ENCODE results near the gene HSD11B1.

The HSD11B1 gene

DNA sequence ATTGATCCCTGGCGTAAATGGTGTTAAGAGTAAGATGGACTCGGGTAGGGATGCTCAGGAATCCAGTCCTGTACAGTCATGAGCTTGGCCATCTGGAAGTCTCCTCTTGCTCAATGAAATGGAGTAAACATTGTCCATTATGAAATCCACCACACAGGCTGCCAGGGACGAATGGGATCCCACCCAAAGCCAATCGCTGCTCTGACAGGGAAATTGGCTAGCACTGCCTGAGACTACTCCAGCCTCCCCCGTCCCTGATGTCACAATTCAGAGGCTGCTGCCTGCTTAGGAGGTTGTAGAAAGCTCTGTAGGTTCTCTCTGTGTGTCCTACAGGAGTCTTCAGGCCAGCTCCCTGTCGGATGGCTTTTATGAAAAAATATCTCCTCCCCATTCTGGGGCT, at the start of gene HSD11B1:
Gene HSD11B1, plus strand, starts transcription at position 263 of the 400 bp plus-strand sequence. Its CDS starts 97 bp downstream, at position 360.
- no peak for DNase-seq

DNA sequence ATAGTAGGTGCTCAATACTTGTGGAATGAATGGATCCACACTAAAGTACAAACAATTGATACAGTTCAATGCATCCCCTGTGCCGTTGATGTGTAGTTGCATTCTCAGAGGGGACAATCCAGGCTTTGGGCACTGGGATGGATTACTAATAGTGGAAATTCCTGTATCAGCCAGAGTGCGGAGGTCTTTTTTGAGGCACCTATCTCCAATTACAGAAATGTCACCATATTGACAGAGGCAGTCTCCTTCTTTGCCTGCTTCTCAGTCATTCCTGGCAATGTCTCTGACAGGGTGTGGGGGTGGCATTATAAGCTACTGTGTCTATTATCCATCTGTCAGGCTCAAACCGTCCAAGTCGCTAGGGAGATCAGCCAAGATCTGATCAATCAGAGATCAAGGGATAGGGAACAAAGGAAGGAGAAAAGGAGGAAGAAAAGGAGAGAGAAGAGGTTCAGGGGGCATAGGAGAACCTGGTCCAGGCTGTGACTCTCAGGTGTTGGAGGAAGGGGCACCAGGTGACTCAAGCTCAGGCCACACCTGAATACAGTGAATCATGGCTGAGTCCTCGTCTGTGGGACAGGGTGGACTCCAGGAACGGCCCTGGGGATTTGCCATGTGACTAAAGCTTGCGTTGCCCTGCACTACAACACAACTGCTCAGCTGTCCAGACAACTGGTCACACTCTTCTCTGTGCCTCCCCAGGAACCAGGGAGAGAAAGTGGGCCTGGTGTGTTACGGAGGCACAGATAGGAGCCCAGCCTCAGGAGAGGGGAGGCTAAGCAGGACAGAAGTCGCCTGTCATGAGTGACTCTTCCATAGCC, 49.0 kb upstream of the HSD11B1 start:
- no peak for DNase-seq

DNA sequence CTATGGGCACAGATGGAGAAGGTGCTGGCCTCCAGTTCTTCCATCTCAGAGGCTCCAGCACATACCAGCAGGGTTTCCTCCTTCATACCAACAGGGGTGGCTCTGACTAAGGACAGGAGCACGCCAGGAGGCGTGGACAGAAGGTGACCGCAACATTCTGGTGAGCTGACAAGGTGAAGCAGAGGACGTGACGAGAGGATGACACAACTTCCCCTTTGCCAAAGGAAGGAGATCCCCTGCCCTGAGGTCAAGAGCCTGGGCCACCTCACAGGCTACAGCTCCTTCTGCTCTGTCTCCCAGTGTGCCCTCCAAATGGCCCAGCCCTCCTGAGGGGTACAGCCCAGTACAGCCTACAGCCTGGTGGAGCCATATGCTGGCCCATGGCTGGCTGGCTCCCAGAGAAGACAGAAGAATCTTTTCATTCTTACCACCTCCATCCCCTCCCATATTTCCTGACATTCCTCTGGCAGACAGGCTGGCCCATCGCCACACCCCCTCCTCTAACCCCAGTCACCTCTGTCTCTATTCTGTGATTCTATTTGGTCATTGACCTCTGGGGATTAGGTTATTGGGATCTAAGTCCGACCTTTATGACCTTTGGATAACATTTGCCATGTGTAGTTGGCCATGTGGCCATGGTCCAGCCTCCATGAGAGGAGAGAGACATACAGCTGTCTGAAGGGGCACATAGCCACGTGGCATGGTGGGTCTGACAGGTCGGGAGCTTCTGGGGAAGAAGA, 47.3 kb upstream of the HSD11B1 start:
- no peak for DNase-seq

DNA sequence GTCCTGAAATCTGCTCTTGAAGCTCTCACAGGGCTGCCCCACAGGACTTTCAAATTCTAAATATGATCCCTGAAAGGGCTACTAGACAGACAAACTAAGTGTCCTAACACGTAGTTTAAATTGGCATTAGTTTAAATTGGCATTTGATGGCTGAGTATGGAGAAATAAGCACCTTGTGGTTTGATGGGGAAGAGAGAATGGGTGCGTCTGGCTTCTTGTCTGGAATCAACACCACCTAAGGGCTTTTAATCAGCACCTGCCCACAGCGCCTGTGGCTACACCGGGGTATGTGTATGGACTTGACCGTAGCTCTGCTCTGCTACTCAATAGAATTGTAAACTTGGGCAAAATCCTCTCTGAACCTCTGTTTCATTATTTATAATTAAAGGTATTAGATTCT, 46.7 kb upstream of the HSD11B1 start:
- no peak for DNase-seq

DNA sequence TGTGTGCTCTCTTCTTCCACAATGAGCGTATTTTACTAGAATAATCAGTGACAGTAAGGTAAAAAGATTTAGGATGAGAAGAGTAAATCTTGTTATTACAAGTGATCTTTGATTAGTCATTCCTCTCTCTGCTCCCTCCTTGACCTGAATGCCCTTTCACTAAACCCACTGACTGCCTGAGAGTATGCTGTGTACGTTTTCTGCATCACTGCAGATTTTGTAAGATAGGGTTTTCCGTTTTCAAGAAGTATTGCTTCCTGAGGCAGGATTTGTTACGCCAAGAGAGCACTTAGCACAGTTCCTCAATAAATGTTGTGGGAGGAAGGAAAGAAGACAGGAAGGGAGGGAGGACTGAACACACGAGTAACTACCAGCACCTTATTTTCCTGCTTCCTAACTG, 44.7 kb upstream of the HSD11B1 start:
- DNase-seq = no peak

DNA sequence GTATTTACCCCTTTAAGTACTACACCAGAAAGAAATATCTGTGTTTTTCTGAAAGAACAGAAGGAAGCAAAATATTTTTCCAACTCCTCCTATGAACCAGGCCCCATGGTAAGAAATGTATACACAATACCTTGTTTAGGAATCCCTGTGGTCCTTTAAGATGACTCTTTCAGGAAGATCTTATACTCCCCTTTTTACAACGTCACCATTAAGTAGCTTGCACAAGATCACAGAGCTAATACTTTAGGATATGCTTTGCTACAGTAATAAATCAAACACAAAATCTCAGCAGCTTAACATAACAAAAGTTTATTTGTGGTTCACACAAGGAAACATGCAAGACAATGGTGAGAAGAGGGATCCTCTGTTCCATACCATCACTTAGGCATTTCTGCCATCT, 43.6 kb upstream of the HSD11B1 start:
- DNase-seq = no peak

DNA sequence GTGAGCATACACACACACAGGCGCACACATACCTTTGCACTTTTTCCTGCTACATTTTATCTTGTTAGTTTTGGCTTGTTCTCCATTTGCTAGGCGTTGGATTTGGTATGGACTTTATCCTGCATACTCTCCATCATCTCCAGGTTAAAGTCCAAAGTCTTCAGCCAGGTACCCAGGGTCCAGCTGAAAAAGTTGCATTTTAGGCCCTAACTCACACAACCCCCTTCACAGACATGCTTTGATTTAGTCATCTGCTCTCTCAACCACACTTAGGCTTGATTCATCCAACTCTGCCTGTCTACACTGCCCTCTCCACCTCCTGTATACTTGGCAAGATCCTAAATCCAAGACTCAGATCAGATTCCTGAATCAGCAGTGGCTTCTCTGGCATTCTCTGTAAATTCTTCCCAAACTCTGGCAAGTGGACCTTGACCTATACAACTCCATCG, 41.7 kb upstream of the HSD11B1 start:
- no peak for DNase-seq

DNA sequence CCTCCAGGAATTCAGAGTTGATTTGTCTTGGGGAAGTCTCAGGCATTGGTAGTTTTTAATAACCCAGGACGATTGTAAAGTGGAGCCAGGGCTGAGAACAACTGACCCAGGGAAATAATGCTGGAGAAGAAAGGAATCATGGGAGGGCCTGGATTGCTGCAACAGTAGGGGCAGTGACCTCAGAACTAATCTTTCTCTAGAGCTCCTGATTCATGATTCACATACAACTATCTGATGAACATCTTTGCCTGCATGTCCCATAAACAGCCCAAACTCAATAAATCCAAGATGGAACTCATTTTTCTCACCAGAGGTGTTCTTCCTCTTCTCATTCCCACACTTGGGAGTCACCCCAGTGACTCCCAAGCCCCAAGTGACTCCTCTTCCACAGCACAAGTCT, 37.5 kb upstream of the HSD11B1 start:
- DNase-seq = no peak

DNA sequence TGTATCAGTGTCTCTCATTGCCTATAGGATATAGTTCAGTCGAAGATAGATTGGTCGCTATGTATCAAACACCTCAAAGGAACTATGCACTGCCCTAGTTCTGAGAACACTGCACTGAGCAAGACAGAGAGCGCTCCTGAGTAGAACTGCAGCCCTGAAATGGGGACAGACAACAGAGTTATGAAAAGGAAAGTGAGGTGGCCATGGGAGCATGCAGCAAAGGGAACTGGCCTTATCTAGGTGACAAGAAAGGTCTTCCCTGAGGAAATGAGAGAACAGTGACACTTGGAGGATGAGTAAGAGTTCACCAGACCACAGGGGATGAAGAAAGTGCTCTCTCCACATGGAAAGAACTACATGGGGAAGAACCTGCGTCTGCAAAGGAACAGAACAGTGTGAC, 36.9 kb upstream of the HSD11B1 start:
- DNase-seq = no peak

DNA sequence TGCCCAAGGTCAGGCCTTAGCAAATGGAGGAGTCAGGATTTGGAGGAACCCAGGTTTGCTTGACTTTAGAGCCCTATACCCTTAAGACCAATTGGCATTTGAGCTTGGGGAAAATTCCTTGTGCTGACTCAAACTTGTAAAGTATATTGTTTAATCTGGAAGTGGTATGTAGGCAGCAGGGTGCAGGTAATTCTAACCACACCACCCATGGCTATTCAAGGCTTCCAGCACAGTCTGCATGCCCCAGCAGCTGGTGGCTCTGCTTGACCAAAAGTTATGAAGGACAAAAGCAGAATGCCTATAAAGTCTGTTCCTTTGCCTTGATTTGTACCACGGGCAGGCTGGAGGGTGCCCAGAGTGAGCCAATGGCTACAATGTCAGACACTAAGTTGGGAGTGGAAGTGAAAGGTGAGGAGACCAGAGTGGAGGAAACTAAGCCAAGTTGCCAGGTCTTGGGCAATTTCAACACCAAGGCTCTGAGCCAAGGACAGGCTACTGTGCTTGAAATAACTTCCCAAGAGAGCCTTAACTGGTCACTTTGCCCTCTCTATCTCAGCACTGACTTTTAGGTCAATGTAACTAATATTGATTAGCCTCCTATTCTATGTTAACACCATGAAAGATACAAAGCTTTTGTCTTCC, 34.1 kb upstream of the HSD11B1 start:
- no peak for DNase-seq

DNA sequence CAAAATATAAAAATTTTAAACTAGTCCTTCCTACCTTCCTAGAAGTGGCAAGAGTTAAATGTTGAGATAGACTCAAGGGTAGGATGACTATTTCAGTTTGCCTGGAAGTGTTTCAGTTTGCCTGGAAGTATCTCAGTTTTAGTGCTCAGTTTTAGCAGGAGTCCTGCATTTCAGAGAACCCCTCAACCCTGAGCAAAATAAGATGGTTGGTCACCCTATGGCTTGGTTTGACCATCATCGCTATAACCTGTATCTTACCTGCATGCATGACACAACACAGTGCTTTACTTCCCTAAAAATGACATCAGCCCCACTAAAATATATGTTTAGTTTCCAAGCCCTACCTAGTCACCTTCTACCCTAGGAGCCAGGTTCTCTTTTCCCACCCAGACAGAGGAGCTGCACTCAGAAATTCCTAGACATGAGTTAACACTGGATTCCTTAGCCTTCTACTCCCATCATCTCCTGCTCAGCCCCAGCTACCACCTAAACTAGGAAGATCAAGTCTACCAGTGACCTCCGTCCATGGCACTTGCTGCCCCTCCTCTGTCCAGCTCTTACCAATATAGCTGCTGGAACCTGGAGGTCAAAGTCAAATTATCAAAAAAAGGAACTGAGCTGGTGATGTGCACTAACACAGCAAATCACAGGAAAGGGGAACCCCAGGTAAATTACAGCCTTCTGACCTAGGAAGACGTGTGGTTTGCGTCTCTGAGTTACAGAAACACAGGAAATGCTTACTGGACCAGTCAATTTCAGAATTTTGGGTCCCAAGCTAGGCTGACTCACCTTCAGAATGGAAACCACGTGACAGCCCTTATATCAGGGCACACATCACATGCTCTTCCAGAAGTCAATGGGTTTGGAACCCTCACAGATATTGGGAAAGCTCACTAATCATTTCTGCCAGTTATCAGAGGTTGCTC, 31.7 kb upstream of the HSD11B1 start:
- DNase-seq = no peak

DNA sequence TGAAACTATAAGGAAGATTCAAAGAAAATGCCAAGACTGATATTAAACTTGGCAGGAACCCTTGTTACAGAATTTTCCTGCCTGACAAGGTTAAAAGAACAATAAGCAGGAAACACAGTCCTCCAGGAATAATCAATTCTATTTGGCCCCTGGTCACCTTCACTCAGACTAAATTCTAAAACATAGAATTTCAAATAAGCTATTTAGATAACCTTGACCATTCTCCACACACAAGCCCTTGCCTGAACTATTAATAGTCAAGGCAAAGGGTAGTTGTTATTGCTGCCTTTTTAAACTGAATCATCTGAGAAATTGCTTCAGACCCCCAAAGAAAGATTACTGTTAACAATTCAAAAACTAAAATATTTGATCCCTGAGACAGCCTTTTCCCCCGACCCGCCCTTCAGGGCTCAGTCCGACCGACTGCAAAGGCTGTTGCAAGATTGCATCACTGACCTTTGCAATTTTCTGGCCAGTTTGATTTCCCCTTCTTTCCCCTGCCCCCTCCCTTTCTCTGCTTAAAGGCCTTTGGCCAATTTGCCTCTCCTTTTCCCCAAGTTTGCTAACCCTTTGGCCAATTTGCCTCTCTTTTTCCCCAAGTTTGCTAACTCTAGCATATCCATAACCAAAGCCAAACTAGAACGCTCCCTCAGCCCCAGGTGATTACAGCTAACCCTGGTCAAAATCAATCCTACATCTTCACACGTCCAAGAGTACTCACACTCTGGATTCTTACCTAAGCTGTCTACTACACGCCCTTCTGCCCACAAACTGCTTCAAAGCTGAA, 30.8 kb upstream of the HSD11B1 start:
- DNase-seq = no peak

DNA sequence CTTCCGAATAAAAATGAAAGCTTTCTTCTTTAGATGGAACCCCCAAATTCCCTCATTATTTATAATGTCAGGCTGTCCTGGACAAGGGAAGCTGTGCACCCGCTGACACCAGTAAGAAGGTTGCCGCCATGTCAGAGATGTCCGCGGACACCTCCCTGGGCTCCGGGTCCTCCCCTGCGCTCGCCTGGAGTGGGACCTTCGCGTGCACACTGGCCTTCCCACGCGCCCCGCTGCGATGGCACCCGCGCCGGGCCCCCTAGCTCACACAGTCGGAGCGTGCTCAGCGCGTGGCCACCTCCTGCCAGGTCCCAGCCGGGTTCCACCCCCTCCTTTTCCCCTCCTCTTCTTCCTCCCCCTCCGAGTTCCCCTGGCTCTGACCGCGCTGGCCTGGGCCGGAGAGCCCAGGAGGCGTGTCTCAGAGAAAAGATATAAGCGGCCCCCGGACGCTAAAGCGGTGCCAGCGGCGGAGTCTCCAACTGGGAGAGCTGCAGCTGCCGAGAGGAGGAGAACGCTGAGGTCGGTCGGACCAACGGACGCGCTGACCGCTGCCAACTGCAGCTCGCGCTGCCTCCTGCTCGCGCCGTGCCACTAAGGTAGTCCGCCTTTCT, 29.6 kb upstream of the HSD11B1 start, which contains the start of gene G0S2:
Gene G0S2, plus strand, starts transcription at position 456 of the 608 bp plus-strand sequence. CDS start 273 bp downstream, outside the sequence.
- DNase-seq = peak; percentile 7

DNA sequence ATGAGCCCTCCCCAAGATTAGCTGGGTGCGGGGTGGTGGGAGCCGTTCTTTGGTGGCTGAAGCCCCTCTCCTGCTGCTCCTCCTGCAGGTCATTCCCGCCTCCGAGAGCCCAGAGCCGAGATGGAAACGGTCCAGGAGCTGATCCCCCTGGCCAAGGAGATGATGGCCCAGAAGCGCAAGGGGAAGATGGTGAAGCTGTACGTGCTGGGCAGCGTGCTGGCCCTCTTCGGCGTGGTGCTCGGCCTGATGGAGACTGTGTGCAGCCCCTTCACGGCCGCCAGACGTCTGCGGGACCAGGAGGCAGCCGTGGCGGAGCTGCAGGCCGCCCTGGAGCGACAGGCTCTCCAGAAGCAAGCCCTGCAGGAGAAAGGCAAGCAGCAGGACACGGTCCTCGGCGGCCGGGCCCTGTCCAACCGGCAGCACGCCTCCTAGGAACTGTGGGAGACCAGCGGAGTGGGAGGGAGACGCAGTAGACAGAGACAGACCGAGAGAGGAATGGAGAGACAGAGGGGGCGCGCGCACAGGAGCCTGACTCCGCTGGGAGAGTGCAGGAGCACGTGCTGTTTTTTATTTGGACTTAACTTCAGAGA, 29.0 kb upstream of the HSD11B1 start:
- DNase-seq = no peak

DNA sequence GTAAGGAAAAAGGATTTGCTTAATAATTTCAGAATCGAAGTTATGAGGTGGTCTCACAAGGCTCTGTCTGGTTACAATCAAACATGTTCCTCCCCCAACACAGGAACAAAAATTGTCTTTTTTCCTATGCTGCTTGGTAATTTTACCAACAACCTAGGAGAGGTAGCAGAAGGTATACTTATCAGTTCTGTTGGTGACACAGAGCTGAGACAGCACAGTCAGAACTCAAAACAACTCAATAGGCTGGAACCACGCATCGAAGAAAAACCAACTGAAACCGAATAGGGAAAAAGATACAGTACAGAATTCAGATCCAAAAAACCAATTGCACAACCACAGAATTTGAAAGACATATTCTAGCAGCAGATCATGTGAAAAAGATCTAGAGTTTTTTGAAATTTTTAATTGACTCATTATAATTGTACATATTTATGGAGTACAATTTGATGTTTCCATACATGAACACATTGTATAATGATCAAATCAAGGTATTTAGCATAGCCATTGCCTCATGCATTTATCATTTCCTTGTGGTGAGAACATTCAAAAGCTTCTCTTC, 25.6 kb upstream of the HSD11B1 start:
- DNase-seq = no peak

DNA sequence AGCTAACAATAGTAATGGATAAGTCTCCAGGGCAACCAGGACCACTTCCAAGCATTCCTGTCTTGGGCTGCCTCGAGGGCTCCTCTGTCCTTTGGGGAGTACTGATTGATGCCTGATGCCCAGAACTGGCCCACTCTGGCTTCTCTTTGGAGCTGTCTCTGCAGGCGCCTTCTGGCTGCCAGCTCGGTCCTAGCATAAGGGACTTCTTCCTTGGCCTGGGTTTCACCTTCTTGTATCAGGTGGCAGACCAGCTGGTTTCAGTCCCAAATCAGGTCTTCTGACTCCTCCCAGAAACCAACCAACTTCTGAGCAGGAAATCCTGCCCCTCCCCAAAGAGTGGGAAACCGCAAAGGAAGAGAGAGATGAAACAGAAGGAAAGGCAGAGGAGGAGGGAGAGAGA, 18.8 kb upstream of the HSD11B1 start:
- DNase-seq = no peak

DNA sequence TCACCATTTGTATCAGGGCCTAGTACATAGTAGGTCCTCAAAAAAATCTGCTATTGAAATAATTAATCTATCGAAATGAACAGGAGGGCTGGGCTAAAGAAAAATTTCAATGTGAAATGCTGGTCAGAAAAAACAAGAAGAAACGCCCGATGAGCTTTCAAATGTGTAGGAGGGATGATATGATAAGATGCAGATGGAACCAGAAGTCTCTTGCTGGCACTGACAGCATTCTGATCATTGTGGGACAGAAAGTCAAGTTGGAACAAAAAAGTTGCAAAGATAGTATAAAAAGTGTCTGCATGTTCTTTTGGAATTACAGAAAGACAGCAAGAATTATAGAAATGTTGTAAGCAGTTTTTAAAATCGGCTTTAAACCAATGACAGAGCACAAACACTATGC, 18.3 kb upstream of the HSD11B1 start:
- no peak for DNase-seq

DNA sequence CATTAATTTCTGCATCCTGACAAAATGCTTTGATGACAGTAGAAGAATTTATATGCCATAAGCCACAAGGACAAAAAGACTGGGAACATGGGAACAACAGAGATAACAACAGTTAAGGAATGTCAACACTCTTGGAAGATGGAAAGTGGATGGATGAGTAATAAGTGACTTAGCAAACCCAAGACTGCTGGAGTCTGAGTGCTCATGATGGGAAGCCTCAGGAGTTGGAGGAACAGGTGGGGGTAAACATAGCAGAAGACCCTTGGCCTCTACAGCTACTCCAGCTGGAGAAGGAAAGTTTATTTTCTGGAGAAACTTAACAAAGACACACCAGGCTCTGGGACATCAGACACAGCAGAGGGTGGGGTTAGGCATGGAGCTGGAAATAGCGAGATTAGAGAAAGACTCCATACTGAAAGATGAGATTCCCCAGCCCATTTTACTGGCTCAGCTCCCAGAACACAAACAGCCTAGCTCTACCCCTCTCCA, 15.9 kb upstream of the HSD11B1 start:
- DNase-seq = no peak

DNA sequence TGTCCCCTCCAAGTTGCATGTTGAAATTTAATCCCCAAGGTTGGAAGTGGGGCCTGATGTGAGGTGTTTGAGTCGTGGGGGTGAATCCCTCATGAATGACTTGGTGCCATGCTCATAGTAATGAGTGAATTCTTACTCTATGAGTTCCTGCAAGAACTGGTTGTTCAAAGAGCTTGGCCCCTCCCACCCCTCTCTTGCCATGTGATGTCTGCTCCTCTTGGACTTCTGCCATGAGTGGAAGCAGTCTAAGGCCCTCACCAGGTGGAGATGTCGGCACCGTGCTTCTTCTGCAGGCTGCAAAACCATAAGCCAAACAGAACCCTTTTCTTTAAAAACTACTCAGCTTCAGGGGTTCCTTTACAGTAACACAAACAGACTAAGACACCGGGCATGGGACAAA, 15.2 kb upstream of the HSD11B1 start:
- no peak for DNase-seq

DNA sequence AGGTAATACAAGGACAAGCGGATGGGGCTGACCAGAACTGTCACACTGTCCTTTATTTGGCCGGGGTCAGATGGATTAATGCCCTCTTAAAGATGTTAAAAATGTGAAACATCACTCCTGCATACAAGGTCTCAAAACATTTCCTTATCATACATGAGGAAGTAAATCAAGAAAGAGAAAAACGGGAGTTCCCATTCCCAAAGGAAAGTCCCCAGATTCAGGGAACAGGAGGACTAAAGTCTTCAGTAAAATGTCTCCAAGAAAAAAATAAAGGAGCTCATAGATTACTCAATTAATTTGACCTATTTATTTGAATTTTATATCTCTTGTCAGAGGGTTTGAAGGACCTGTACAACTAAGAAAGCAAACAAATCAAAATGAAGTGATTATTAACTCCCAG, 13.4 kb upstream of the HSD11B1 start:
- DNase-seq = no peak
